GM19025 (cell line): ENCODE results near the gene CAPSL.
"Not testable (repeated sequence)": the region's sequence is repeated elsewhere in the genome, so short reads cannot be mapped to it uniquely, and the experiment has no call there.

Source experiments
- ATAC-seq: cut with Tn5 transposase; IDR thresholded peaks from one replicate; pipeline ENCODE4 v1.9.1; 2021; ENCODE audit warnings: mild to moderate bottlenecking, low read depth, moderate library complexity; ENCODE audit not compliant: unreplicated experiment

The CAPSL gene

DNA sequence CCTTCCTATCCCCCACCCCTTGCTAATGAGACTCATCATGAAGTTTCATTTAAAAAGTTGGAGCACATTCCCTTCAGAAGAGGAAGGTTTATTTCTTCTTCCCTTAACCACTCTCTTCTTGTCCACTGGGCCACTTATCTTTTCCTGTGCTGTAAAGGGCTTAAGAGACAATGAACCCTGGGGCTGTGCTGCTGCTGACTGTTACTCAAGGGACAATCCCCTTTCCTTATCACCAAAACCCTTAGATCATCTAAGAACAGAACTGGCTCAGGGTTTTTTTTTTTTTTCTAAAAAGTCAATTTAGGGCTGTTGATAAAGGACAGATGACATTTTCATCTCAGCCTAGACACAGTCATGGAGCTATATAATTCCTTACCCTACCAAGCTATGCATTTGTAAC is 29.6 kb downstream of the CAPSL start:
- no peak for ATAC-seq

- ATAC-seq = no peak
These were observed 30.2 kb downstream of the CAPSL start for GRCh38 chr5:35908228-35908627.

DNA sequence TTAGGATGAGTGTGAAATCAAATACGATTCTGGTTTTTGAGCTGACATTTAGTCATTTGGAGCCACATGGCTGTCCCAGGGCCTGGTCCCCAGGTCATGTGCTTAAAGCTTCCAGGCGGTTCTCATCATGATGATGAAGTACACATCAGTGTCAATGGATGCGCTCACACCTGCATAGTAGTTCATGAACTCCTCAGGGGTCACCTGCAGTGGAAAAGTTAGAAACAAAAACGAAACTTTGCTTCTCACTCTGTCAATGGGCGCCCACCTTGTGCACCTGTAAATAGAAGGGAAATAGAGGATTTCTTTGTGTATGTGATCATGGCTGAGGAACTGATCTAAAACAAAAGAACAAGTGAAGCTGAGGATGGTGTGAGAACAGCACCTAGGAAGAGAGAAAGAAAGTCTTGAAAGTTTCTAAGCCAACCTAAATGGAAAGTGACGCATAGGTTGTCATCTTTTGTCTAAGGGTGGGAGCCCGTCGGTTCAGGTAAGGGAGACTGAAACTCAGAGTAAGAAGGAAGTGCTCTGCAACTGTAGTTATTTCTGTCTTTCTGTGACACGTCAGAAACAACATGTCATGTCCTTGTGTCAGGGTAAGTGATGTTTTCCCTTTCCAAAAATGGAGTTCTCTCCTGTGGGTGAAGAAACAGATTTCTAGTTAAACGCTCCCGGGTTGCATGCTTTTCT is 33.8 kb downstream of the CAPSL start:
- no peak for ATAC-seq

- ATAC-seq = no peak
These were observed 34.7 kb downstream of the CAPSL start for GRCh38 chr5:35903631-35904203.

- no peak for ATAC-seq
These were observed 36.3 kb downstream of the CAPSL start for GRCh38 chr5:35902046-35902672.

DNA sequence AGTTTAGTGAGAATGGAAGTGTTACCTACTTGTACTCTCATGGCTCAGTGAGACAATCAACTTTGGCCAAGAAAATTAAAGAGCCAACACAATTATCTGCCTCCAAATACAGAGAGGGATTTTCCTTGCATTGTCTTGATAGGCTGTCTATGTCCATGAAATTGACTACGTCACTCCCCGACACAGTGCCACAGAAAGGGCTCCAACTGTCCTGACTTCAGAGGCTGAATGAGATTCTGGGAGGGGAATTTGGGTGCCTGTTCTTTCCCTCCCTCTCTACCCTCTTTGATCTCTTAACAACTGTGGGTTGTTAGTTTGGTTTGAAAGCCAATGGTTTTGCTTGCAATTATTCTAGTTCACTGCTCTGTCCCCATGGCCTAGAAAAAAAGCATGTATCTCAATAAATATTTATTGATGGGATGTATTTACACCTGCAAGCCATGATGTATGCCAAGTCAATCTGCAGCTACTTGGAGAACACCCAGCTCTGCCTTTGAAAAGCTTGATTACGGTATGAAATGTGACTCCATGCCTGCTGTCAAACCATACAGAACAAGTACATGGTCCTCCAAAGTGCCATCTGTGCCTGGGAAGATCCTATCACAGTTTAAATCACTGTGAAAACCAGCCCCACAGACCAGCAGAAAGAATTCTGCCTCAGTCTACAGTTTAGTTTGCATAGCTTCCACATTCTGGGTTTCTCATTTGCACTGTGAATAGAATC is 37.3 kb downstream of the CAPSL start:
- no peak for ATAC-seq

- no peak for ATAC-seq
These were observed 38.6 kb downstream of the CAPSL start for GRCh38 chr5:35899800-35900199.

DNA sequence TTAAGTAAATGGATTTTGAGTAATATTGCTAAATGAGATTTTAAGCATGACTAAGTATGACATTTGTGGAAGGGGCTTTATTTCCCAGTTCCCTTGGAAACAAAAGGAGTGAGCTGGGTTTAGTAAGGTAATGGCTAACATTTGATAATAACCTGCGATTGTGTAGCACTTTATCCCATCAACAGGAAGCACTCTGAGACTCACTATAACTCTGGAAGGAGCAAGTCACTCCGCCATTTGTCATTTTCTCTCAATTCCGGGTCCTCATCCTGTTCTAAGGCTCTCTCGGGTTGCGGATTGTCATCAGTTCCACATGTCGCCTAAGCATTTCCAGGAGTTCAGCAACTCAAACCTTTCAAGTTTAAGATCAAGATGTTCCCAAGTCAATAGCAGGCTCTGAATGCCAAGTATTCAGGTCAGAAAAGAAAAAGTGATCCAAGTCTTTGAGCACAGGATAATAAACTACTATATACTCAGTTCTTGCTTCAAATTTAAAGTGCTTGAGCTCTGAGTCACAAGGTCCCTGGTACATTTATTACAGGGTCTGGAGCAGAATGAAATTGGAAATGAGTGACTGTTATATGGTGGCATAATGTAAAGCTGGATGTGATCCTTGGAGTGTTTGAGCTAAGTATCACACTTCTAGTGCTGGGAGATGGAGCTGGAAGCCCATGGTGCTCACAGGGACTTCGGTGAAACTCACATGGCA is 39.3 kb downstream of the CAPSL start:
- ATAC-seq = no peak

- ATAC-seq = no peak
These were observed 44.3 kb downstream of the CAPSL start for GRCh38 chr5:35894131-35894530.

DNA sequence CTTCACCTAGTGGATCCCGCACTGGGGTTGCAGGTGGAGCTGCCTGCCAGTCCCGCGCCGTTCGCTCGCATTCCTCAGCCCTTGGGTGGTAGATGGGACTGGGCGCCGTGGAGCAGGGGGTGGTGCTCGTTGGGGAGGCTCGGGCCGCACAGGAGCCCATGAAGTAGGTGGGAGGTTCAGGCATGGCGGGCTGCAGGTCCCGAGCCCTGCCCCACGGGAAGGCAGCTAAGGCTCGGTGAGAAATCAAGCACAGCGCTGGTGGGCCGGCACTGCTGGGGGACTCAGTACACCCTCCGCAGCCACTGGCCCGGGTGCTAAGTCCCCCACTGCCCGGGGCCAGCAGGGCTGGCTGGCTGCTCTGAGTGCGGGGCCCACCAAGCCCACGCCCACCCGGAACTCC is 45.6 kb downstream of the CAPSL start:
- ATAC-seq = not testable (repeated sequence)

DNA sequence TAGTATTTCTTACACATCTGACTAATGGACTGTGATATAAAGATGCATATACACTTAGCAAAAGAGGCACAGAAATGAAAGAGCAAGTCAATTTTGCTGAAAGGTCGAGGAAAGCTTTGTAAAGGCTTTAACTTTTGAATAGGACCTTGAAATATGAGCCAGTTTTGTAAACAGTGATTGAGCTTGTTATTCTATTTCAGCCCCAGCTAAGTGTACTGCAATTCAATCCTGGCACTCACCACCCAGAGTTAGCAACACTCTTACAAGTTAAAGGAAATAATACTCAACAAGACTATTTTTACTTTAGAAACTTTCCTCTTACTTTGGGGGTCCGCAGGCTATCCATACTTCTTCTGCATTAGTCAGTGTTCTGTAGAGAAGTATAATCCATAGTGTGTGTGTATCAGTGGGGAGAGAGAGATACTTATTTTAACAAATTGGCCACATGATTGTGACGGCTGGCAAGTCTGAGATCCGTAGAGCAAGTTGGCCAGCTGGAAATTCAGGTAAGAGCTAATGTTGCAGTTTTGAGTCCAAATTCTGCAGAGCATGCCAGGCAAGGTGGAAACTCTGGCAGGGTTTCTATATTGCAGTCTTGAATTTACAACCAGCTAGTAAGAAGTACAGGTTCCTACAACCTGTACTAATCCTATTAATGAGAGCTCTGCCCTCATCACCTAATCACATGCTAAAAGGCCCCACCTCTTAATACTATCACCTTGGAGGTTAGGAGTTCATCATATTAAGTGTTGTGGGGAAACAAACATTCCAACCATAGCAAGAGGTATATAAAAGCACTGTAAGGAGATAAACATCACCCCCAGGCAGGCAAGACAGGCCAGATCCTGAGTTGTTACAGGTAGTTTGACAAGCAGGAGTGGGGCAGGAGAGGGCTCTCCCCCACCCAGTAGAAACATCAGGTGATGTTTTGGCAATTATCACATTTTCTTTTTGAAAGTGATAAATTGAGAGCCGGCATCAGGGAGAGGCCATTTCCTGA is 48.1 kb downstream of the CAPSL start:
- no peak for ATAC-seq

GRCh38 chr5:35887321-35888100 is 50.9 kb downstream of the CAPSL start:
- no peak for ATAC-seq

GRCh38 chr5:35886381-35886780 is 52.0 kb downstream of the CAPSL start:
- ATAC-seq = no peak

DNA sequence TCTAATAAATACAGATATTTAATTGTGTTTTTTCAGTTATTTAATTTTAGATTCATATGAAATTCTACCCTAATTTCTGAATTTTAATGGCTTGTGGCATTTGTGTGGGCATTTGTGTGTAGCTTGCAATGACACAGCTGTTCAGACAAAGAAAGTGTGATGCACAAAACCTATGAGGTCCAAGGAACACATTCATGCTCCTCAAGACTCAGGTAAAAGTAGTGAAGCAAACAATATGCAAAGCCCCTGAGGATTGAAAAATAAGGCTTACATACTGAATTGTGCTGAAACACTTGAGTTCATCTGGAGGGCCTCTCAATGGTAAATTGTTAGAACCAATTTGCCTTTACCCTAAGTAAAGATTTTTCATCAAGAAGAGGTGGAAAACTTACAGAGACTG is 53.6 kb downstream of the CAPSL start:
- ATAC-seq = no peak

GRCh38 chr5:35884191-35884769 is 54.1 kb downstream of the CAPSL start:
- no peak for ATAC-seq

GRCh38 chr5:35881758-35882157 is 56.7 kb downstream of the CAPSL start:
- ATAC-seq = no peak

DNA sequence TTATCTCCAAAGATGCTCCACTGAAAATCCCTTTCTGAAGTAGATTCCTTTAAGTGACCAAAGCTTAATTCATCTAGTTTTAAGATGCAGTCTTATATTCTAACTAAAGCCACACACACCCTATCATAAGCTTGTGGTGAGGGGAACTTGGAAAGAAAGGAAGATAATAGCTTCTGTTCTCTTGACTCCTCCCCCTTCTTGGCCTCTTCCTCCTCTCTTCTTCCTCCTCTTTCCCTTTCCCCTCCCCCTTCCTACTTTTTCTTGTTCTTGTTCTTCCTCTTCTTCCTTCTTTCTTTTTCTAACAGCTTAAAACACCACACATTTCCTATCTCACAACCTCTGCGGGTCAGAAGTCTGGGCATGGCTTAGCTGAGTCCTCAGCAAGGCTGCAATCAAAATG is 58.3 kb downstream of the CAPSL start:
- no peak for ATAC-seq

- ATAC-seq = no peak
These were observed 58.8 kb downstream of the CAPSL start for GRCh38 chr5:35879649-35880048.

- ATAC-seq = no peak
These were observed 59.3 kb downstream of the CAPSL start for GRCh38 chr5:35879096-35879495.
